Transverse colon (tissue), 4 donors: ENCODE measurements around the gene AWAT2. TPM values are rescaled to one million over a fixed set of nuclear protein-coding genes. Genes with fewer than 3 reads are reported as not detected.

Source experiments
- DNase-seq: peaks from one replicate; pipeline ENCODE4 v3.0.0-alpha.2; 2019
- H3K27ac ChIP-seq, 4 donors: fragments of 200-600 bp; sonication (generic); 2 replicates each; pipeline ENCODE4 v1.5.1; 2016 to 2018; ENCODE audit warnings: inconsistent platforms in 4 of 4
- H3K27me3 ChIP-seq: fragments of 200-600 bp; sonication (generic); 2 replicates; pipeline ENCODE4 v1.5.1; 2017; ENCODE audit warnings: inconsistent platforms
- H3K36me3 ChIP-seq, 4 donors: fragments of 200-600 bp; sonication (generic); 2 replicates each; pipeline ENCODE4 v1.5.1; 2017 to 2019; ENCODE audit warnings: inconsistent platforms in 4 of 4
- H3K4me1 ChIP-seq, 4 donors: fragments of 200-600 bp; sonication (generic); 2 replicates each; pipeline ENCODE4 v1.5.1; 2017 to 2020; ENCODE audit warnings: inconsistent platforms in 4 of 4
- H3K4me3 ChIP-seq, 4 donors: fragments of 200-600 bp; sonication (generic); 1 replicate in 1 of 4; 2 replicates in 3 of 4; pipeline versions ENCODE4 v1.5.1 to v1.6.1; 2017 to 2019; ENCODE audit warnings: inconsistent platforms in 4 of 4
- H3K9me3 ChIP-seq, 2 donors: fragments of 200-600 bp; sonication (generic); 2 replicates each; pipeline ENCODE4 v1.5.1; 2017 to 2019; ENCODE audit warnings: inconsistent platforms in 2 of 2
- CTCF ChIP-seq, 5 experiments: fragments of 200-600 bp in 3 of 5; fragments of 450-650 bp in 2 of 5; sonication (generic) in 3 of 5; IDR thresholded peaks; 1 replicate in 2 of 5; 2 replicates in 3 of 5; pipeline ENCODE4 v1.5.1; 2016 to 2017; ENCODE audit warnings: antibody characterized with exemption in 5 of 5, inconsistent platforms in 3 of 5, mild to moderate bottlenecking in 2 of 5, moderate library complexity in 1 of 5
- EP300 ChIP-seq: sonication (generic); formaldehyde crosslinking; IDR thresholded peaks from one replicate; pipeline ENCODE4 v1.6.1; 2017; ENCODE audit warnings: antibody characterized with exemption, low read depth
- POLR2A ChIP-seq: fragments of 450-650 bp; IDR thresholded peaks from one replicate; pipeline ENCODE4 v1.6.1; 2016; ENCODE audit warnings: antibody characterized with exemption, mild to moderate bottlenecking, moderate library complexity
- POLR2AphosphoS5 ChIP-seq, 3 donors: sonication (generic); formaldehyde crosslinking; IDR thresholded peaks; one replicate each; pipeline ENCODE4 v1.6.1; 2016; ENCODE audit warnings: antibody characterized with exemption in 3 of 3
- WGBS, 2 donors: methylation state at CpG; one replicate each; pipeline ENCODE4 v1.1.5; 2018; ENCODE audit warnings: low coverage in 1 of 2; 5-methylcytosine and 5-hydroxymethylcytosine counted together
- in situ Hi-C, 4 donors: fragments of 200-750 bp; cut with MboI; loops; one replicate each; pipeline versions ENCODE4 v1.15.0 to v1.15.1; 2017; ENCODE audit warnings: low sequenced_read_pairs in 3 of 4, low pct_ligation_motif_present in 1 of 4, low pct_unique_long_range_greater_than_20kb in 1 of 4
- intact Hi-C: fragments of 100-400 bp; cut with DNase I; formaldehyde crosslinking; loops from one replicate; pipeline ENCODE4 v1.15.1; 2023; ENCODE audit warnings: low total_unique reads
- total RNA-seq, 4 donors: library from RNA; depleted of rRNA; stranded (reverse); fragments of >200 nt; gene quantifications; one replicate each; pipeline ENCODE4 v1.1.0, GENCODE V29; 2016

The AWAT2 gene
- not detected for total RNA-seq

GRCh38 chrX:70049925-70050324 lies at the start of gene AWAT2:
TSS of gene AWAT2 (minus strand) at chrX:70049938. CDS start at chrX:70049932, 6 bp downstream.
- Histone ChIP-seq H3K4me1 (no peaks in the 10 kb centered on the region), H3K4me3 (no peak within 1 kb of the TSS), H3K27ac (no peak within 1 kb of the TSS), H3K36me3 (no peaks in the 10 kb centered on the region), H3K9me3 (no peaks in the 10 kb centered on the region), H3K27me3 (no peaks in the 10 kb centered on the region)
- in situ Hi-C loops = loop anchor here in 2 of 4 donors (25.0 kb wide), 1 partner anchor 513 kb away; no protein-coding TSS in a partner anchor
- TF ChIP-seq POLR2AphosphoS5 (IDR thresholded peaks at IDR 0.05) (no peak), POLR2A (no peak), EP300 (no peak), CTCF (IDR thresholded peaks at IDR 0.05) (no peak)
- intact Hi-C loops = no loop called here
- DNase-seq = no peak
- 69% methylated on average over 4 of the region's 4 CpGs; no CpG with 5 or more reads in 1 of the 2 donors for WGBS, 2 donors

GRCh38 chrX:70096052-70096451 lies 46.3 kb upstream of the AWAT2 start:
- intact Hi-C loops (no loop called here), in situ Hi-C loops (loop anchor here in 1 of 4 donors (25.0 kb wide), 1 partner anchor 609 kb away; no protein-coding TSS in a partner anchor)
- Histone ChIP-seq H3K27me3 (no peaks in the 10 kb centered on the region), H3K27ac (no peak overlapping the region), H3K4me1 (no peaks in the 10 kb centered on the region), H3K9me3 (no peaks in the 10 kb centered on the region), H3K36me3 (no peaks in the 10 kb centered on the region), H3K4me3 (no peak overlapping the region)
- 58% methylated on average over 2 of the region's 2 CpGs; no CpG with 5 or more reads in 1 of the 2 donors for WGBS, 2 donors
- TF ChIP-seq POLR2AphosphoS5 (IDR thresholded peaks at IDR 0.05) (no peak), CTCF (IDR thresholded peaks at IDR 0.05) (no peak), EP300 (no peak)
- no peak for DNase-seq

- Histone ChIP-seq H3K27ac (no peak overlapping the region), H3K4me3 (no peak overlapping the region), H3K36me3 (no peaks in the 10 kb centered on the region), H3K27me3 (no peaks in the 10 kb centered on the region), H3K9me3 (no peaks in the 10 kb centered on the region), H3K4me1 (no peaks in the 10 kb centered on the region)
- WGBS, 2 donors = 86% methylated on average over 4 of the region's 4 CpGs; no CpG with 5 or more reads in 1 of the 2 donors
- intact Hi-C loops = no loop called here
- in situ Hi-C loops = loop anchor here in 1 of 4 donors (25.0 kb wide), 1 partner anchor 605 kb away; no protein-coding TSS in a partner anchor
- no peak for TF ChIP-seq POLR2A
- no peak for TF ChIP-seq POLR2AphosphoS5 (IDR thresholded peaks at IDR 0.05)
- TF ChIP-seq CTCF (IDR thresholded peaks at IDR 0.05) = no peak
- TF ChIP-seq EP300 = no peak
- no peak for DNase-seq
Observed at GRCh38 chrX:70092247-70092646, 42.5 kb upstream of the AWAT2 start.

- no peak for TF ChIP-seq POLR2A
- no peak for TF ChIP-seq EP300
- no peak for TF ChIP-seq POLR2AphosphoS5 (IDR thresholded peaks at IDR 0.05)
- TF ChIP-seq CTCF (IDR thresholded peaks at IDR 0.05) = no peak
- intact Hi-C loops = no loop called here
- Histone ChIP-seq H3K9me3 (no peaks in the 10 kb centered on the region), H3K27ac (no peak overlapping the region), H3K4me3 (no peak overlapping the region), H3K36me3 (no peaks in the 10 kb centered on the region), H3K27me3 (no peaks in the 10 kb centered on the region), H3K4me1 (no peaks in the 10 kb centered on the region)
- 46 to 60% methylated on average over 1 of the region's 1 CpG for WGBS, 2 donors
- no peak for DNase-seq
- in situ Hi-C loops = loop anchor here in 1 of 4 donors (25.0 kb wide), 1 partner anchor 602 kb away; no protein-coding TSS in a partner anchor
Observed at GRCh38 chrX:70089604-70090297, 40.0 kb upstream of the AWAT2 start.
